Caco-2 (cell line): ENCODE results near the gene ZNF469. TPM values are rescaled to one million over a fixed set of nuclear protein-coding genes. Genes with fewer than 3 reads are reported as not detected.

Experiments
- BruUV-seq: library from RNA; stranded (reverse); fragments of 400-500 nt; replicated peaks from 2 replicates; lab custom pipeline; 2021; lab: Mats Ljungman, UMichigan
- CTCF ChIA-PET: fragments of 300-600 bp; sonication (Branson Sonifier 250); formaldehyde crosslinking; loops from one replicate; lab custom pipeline; 2022; ENCODE audit warnings: antibody characterized with exemption; lab: Charles Lee
- POLR2A ChIA-PET: fragments of 300-600 bp; sonication (Branson Sonifier 250); formaldehyde crosslinking; loops from one replicate; lab custom pipeline; 2022; ENCODE audit warnings: antibody characterized with exemption; lab: Charles Lee
- DNase-seq, 2 experiments: peaks; one replicate each; pipeline versions ENCODE4 v3.0.0 to v3.0.0-alpha.2; 2020 to 2022
- H3K27me3 ChIP-seq: replicated peaks from 2 replicates; pipeline ENCODE4 v1.6.0; 2011; ENCODE audit warnings: low read length; ENCODE audit not compliant: control insufficient read depth, insufficient read depth
- H3K36me3 ChIP-seq: 2 replicates; pipeline ENCODE4 v1.5.1; 2011; ENCODE audit warnings: low read length; ENCODE audit not compliant: control insufficient read depth, insufficient read depth
- H3K4me1 ChIP-seq: fragments of 250-450 bp; sonication (Bioruptor Pico); 2 replicates; pipeline ENCODE4 v1.5.1; 2020; ENCODE audit warnings: mild to moderate bottlenecking
- H3K4me3 ChIP-seq: 2 replicates; pipeline ENCODE4 v1.5.1; 2011; ENCODE audit warnings: low read depth, mild to moderate bottlenecking, control low read depth, low read length
- H3K9me3 ChIP-seq: fragments of 250-450 bp; sonication (Bioruptor Pico); 2 replicates; pipeline ENCODE4 v1.5.1; 2020; ENCODE audit warnings: mild to moderate bottlenecking, moderate library complexity
- H3K27ac Mint-ChIP-seq: one replicate; pipeline ENCODE4 v1.8.0; 2022; ENCODE audit warnings: mixed read lengths; ENCODE audit not compliant: unreplicated experiment
- H3K27me3 Mint-ChIP-seq: one replicate; pipeline ENCODE4 v1.8.0; 2022; ENCODE audit warnings: mixed read lengths; ENCODE audit not compliant: insufficient read depth, unreplicated experiment
- H3K36me3 Mint-ChIP-seq: one replicate; pipeline ENCODE4 v1.8.0; 2022; ENCODE audit warnings: mild to moderate bottlenecking, mixed read lengths; ENCODE audit not compliant: insufficient read depth, unreplicated experiment
- H3K4me1 Mint-ChIP-seq: one replicate; pipeline ENCODE4 v1.8.0; 2022; ENCODE audit warnings: low read depth, mixed read lengths; ENCODE audit not compliant: unreplicated experiment
- H3K4me3 Mint-ChIP-seq: one replicate; pipeline ENCODE4 v1.8.0; 2022; ENCODE audit warnings: mild to moderate bottlenecking, moderate library complexity, mixed read lengths; ENCODE audit not compliant: unreplicated experiment
- H3K9me3 Mint-ChIP-seq: one replicate; pipeline ENCODE4 v1.8.0; 2022; ENCODE audit warnings: mixed read lengths; ENCODE audit not compliant: unreplicated experiment
- intact Hi-C: fragments of 100-400 bp; cut with micrococcal nuclease; formaldehyde crosslinking; loops from one replicate; pipeline ENCODE4 v1.10.0; 2022; ENCODE audit not compliant: unreplicated experiment
- total RNA-seq: library from RNA; stranded (reverse); gene quantifications from 2 replicates; pipeline ENCODE4 v1.2.3, GENCODE V29; 2022
- TF ChIP-seq, protein P1 (sequence below), 2 experiments: fragments of 200-600 bp in 1 of 2; IDR thresholded peaks; 1 replicate in 1 of 2; 2 replicates in 1 of 2; pipeline versions ENCODE4 v1.5.1 to v1.8.0; 2011 to 2022; ENCODE audit warnings: antibody characterized with exemption in 1 of 2, control low read depth in 1 of 2, inconsistent platforms in 1 of 2, low read depth in 1 of 2, low read length in 1 of 2, mild to moderate bottlenecking in 1 of 2, moderate library complexity in 1 of 2; ENCODE audit not compliant: insufficient read depth in 1 of 2, severe bottlenecking in 1 of 2, unreplicated experiment in 1 of 2

ZNF469 gene
- total RNA-seq, 1 experiment from 2014 or later = 0.07 TPM

DNA sequence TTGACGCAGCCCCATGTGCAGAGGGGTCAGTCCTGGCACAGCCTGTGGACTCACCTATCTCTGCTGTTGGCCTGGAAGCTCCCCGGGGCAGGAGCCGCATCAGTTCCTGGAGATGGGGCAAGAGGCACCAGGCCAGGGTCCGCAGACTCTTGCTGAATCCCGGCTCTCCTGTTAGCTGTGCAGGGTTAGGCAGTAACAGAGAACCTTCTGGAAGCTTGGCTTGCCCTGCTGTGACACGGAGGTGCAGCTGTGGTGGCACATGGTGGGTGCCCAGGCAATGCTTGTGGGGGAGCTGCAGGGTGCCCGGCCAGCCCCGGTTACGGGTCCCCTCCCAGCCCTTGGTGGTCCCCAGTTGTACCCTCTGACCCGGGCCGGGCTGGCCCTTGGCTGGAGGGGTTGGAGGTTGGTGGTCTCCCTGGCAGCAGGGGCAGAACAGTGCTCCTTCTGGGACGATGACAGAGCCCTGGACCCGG, 26.0 kb upstream of the ZNF469 start:
- Mint-ChIP-seq H3K36me3 (no peaks in the 10 kb centered on the region), H3K9me3 (no peaks in the 10 kb centered on the region), H3K4me1 (no peaks in the 10 kb centered on the region), H3K27me3 (peaks cover 4% of the 10 kb centered on the region), H3K27ac (no peak overlapping the region), H3K4me3 (no peak overlapping the region)
- TF ChIP-seq, protein P1, sequence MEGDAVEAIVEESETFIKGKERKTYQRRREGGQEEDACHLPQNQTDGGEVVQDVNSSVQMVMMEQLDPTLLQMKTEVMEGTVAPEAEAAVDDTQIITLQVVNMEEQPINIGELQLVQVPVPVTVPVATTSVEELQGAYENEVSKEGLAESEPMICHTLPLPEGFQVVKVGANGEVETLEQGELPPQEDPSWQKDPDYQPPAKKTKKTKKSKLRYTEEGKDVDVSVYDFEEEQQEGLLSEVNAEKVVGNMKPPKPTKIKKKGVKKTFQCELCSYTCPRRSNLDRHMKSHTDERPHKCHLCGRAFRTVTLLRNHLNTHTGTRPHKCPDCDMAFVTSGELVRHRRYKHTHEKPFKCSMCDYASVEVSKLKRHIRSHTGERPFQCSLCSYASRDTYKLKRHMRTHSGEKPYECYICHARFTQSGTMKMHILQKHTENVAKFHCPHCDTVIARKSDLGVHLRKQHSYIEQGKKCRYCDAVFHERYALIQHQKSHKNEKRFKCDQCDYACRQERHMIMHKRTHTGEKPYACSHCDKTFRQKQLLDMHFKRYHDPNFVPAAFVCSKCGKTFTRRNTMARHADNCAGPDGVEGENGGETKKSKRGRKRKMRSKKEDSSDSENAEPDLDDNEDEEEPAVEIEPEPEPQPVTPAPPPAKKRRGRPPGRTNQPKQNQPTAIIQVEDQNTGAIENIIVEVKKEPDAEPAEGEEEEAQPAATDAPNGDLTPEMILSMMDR (IDR thresholded peaks at IDR 0.05; ENCODE audit: insufficient read depth in 1 of 2, low read depth in 1 of 2, low read length in 1 of 2, severe bottlenecking in 1 of 2, unreplicated experiment in 1 of 2) = no peak
- H3K9me3 ChIP-seq = peaks cover 3% of the 10 kb centered on the region; the same call in 1 of the 2 replicates
- no peak for DNase-seq
- CTCF ChIA-PET = no interaction called here
- POLR2A ChIA-PET = no interaction called here
- H3K4me1 ChIP-seq = no peaks in the 10 kb centered on the region
- no peaks in the 10 kb centered on the region for H3K27me3 ChIP-seq
- intact Hi-C loops = no loop called here
- H3K4me3 ChIP-seq = no peak overlapping the region
- no peaks in the 10 kb centered on the region for H3K36me3 ChIP-seq
- no TSS peak for BruUV-seq

DNA sequence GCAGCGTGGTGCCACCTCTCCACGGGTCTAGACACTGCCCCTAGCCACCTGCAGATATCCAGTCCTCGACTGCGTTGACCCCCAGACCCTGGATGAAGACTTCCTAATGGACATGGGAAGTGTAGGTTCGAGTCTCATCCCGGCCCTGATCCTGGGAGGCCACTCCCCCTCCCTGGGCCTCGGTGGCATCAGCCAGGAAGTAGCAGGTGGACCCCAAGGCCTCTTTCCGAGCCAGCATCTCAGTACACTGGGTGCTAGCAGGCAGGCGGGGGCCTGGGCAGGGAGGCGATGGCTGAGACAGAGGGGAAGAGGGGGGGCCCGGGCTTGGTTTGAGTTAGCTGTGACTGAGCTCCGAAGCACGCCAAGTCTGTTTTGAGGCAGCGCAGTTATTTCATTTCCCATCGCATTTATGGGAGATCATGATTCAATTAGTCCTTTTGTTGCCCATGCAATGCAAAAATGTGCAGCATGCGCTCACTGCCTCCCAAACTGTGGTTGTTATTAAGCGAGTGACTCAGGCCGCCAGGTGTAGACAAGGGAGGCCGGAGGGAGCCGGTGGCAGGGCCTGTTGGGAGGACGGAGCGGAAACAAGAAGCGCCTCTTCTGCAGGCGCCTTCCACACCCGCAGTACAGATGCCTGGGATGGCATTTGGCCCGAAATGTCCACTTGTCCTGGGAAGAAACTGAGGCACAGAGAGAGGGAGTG, 25.3 kb upstream of the ZNF469 start:
- no peak overlapping the region for H3K4me3 ChIP-seq
- BruUV-seq = no TSS peak
- H3K27me3 ChIP-seq = no peaks in the 10 kb centered on the region
- POLR2A ChIA-PET = no interaction called here
- no peak overlapping the region for H3K4me3 Mint-ChIP-seq
- CTCF ChIA-PET = no interaction called here
- peaks cover 5% of the 10 kb centered on the region for H3K27me3 Mint-ChIP-seq
- TF ChIP-seq, protein P1 (IDR thresholded peaks at IDR 0.05; ENCODE audit: insufficient read depth in 1 of 2, low read depth in 1 of 2, low read length in 1 of 2, severe bottlenecking in 1 of 2, unreplicated experiment in 1 of 2) = no peak
- H3K36me3 Mint-ChIP-seq = no peaks in the 10 kb centered on the region
- no peaks in the 10 kb centered on the region for H3K36me3 ChIP-seq
- no peaks in the 10 kb centered on the region for H3K4me1 Mint-ChIP-seq
- DNase-seq = no peak
- no peaks in the 10 kb centered on the region for H3K4me1 ChIP-seq
- H3K9me3 ChIP-seq = peaks cover 3% of the 10 kb centered on the region; the same call in 1 of the 2 replicates
- H3K9me3 Mint-ChIP-seq = no peaks in the 10 kb centered on the region
- no peak overlapping the region for H3K27ac Mint-ChIP-seq
- intact Hi-C loops = no loop called here

DNA sequence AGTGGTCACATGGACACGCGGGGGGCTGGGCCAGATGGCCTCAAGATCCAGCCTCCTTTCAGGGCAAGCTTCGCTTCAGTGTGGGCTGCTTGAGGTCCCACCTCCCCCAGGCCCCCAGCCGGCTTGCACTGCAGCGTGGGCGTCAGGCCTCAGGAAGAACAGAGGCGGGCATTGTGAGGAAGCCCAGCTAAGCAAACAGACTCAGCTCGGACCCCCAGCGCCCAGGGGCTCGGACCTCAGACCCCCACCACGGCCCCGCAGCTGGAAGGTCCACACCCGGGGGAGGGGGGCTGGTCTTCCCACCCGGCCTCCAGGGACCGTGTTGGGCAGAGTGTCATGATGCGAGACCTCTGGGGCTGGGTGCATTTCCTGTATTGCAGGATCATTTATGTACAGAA, 24.7 kb upstream of the ZNF469 start:
- H3K27me3 Mint-ChIP-seq = peaks cover 9% of the 10 kb centered on the region

More for the DNA sequence above, 24.7 kb upstream of the ZNF469 start:
- Histone ChIP-seq H3K36me3 (no peaks in the 10 kb centered on the region), H3K9me3 (peaks cover 3% of the 10 kb centered on the region; the same call in 1 of the 2 replicates), H3K27me3 (no peaks in the 10 kb centered on the region), H3K4me1 (no peaks in the 10 kb centered on the region), H3K4me3 (no peak overlapping the region)
- Mint-ChIP-seq H3K9me3 (no peaks in the 10 kb centered on the region), H3K4me3 (no peak overlapping the region), H3K27ac (no peak overlapping the region), H3K4me1 (no peaks in the 10 kb centered on the region), H3K36me3 (no peaks in the 10 kb centered on the region)
- DNase-seq = no peak
- ChIA-PET CTCF (no interaction called here), POLR2A (no interaction called here)
- no TSS peak for BruUV-seq
- TF ChIP-seq, protein P1 (IDR thresholded peaks at IDR 0.05; ENCODE audit: insufficient read depth in 1 of 2, low read depth in 1 of 2, low read length in 1 of 2, severe bottlenecking in 1 of 2, unreplicated experiment in 1 of 2) = no peak
- intact Hi-C loops = no loop called here
